ENCODE measurements around the gene PCBP4.
A peak's percentile ranks its signal among the peaks of the same experiment; 100 is the strongest.

The PCBP4 gene

DNA sequence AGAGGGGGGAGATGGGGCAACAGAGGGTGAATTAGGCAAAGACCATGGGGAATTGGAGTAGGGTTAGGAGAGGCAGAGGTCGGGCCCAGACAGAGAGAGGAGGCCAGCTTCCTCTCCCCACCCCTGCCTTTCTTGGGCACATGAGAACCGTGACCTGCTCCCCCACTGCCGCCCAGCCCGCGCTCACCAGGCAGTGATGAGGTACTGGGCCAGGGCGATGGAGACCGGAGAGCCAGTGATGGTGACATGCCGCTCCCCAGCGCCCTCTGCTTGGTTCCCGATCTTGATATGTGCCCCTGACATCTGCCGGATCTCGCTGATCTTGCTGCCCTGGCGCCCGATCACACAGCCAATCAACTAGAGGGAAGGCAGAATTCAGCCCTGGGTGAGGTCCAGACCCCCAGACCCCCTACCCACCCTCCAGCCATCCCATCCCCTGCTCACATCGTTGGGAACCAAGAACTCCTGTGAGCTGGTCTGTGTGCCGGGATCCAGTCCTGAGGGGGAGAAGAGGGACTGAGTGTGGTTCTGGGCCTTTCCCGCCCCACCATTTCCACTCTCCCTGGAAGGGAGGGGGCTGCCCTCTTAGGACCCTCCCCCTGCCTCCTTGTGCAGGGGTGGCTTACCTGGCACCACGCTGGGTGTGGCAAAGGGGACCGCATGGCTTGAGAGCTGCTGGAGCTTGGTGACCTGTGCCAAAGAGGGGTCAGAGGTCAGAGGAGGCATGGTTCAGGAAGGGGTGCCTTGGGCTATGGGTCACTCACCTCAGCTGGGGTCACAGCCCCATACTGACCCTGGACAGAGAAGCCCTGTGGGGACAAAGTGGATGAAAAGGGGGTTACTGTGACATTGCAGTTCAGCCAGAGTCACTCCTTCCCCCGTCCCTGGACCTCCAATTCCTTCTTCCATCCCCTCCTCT lies 8.4 kb downstream of the PCBP4 start:
- DNase-seq (ENCODE audit: low read depth), result no peak
- no peak overlapping the region for H3K4me3 ChIP-seq (ENCODE audit: low read length)
- TF ChIP-seq, protein P1, sequence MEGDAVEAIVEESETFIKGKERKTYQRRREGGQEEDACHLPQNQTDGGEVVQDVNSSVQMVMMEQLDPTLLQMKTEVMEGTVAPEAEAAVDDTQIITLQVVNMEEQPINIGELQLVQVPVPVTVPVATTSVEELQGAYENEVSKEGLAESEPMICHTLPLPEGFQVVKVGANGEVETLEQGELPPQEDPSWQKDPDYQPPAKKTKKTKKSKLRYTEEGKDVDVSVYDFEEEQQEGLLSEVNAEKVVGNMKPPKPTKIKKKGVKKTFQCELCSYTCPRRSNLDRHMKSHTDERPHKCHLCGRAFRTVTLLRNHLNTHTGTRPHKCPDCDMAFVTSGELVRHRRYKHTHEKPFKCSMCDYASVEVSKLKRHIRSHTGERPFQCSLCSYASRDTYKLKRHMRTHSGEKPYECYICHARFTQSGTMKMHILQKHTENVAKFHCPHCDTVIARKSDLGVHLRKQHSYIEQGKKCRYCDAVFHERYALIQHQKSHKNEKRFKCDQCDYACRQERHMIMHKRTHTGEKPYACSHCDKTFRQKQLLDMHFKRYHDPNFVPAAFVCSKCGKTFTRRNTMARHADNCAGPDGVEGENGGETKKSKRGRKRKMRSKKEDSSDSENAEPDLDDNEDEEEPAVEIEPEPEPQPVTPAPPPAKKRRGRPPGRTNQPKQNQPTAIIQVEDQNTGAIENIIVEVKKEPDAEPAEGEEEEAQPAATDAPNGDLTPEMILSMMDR (conservative IDR thresholded peaks at IDR 0.05; ENCODE audit: low read depth, low read length), result no peak

DNA sequence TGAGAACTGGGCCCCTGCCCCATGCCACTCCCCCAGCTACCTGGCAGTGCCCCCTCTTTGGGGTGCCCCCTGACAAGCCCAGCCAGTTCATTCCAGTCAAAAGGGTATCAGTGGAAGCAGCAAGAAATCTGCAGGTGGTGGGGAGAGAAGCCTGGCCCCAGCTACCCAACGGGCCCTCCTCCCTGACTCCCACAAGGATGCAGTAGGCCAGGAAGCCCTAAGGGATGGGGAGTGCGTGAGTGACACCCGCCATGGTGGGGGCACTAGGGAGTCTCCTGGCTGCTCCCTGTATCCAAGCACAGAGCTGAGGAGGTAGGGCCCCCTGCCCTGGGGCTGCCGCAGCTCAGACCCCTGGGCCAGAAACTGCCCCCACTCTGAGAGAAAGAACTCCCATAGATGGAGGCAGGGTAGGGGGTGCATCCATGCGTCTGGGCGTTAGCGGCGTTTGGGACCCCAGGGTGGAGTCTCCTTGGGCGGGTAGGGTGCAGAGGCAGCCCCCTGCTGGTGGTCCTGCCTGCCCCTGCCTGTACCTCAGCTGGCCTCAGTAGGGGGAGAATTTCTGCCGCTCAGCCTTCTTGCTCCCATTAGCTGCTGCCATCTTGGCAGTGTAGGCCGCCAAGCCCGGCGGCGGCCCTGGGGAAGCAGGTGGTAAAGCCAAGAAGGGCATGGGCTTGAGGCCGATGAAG lies 9.6 kb downstream of the PCBP4 start:
- no peak overlapping the region for H3K4me3 ChIP-seq (ENCODE audit: low read length)
- TF ChIP-seq, protein P1 (conservative IDR thresholded peaks at IDR 0.05; ENCODE audit: low read depth, low read length), result no peak
- no peak for DNase-seq (ENCODE audit: low read depth)

DNA sequence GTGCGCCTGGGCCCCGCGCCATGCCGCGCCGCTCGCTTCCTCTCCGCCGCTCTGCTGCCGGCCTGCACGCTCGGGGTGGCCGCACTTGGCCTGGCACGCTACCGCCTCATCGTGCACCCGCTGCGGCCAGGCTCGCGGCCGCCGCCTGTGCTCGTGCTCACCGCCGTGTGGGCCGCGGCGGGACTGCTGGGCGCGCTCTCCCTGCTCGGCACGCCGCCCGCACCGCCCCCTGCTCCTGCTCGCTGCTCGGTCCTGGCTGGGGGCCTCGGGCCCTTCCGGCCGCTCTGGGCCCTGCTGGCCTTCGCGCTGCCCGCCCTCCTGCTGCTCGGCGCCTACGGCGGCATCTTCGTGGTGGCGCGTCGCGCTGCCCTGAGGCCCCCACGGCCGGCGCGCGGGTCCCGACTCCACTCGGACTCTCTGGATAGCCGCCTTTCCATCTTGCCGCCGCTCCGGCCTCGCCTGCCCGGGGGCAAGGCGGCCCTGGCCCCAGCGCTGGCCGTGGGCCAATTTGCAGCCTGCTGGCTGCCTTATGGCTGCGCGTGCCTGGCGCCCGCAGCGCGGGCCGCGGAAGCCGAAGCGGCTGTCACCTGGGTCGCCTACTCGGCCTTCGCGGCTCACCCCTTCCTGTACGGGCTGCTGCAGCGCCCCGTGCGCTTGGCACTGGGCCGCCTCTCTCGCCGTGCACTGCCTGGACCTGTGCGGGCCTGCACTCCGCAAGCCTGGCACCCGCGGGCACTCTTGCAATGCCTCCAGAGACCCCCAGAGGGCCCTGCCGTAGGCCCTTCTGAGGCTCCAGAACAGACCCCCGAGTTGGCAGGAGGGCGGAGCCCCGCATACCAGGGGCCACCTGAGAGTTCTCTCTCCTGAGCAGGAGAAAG lies 11.1 kb downstream of the PCBP4 start:
- no peak overlapping the region for H3K4me3 ChIP-seq (ENCODE audit: low read length)
- DNase-seq (ENCODE audit: low read depth), result no peak
- TF ChIP-seq, protein P1 (conservative IDR thresholded peaks at IDR 0.05; ENCODE audit: low read depth, low read length), result peak; percentile 72

DNA sequence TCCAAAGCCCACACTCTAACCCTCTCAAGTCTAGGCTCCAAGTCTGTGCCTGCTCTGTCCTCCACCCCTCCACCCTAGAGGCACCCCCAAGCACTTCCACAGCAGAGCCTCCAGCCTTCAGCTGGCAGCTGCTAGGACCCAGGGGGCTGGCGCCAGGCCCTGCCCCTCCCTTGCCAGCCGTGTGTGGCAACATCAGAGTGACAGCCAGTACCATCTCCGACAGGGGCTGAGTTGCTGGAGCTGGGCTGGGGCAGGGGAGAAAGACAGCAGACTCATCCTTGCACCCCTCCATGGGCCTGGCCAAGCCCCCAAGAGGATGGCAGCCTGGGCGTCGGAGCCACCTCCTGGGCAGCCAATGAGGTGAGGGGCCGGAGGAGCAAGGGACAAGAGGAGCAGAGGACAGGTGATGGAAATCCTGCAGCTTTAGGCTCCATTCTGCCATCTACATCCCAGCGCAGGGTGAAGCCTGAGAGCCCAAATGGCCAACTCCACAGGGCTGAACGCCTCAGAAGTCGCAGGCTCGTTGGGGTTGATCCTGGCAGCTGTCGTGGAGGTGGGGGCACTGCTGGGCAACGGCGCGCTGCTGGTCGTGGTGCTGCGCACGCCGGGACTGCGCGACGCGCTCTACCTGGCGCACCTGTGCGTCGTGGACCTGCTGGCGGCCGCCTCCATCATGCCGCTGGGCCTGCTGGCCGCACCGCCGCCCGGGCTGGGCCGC lies 11.9 kb downstream of the PCBP4 start, which contains the start of gene GPR62:
Gene GPR62, plus strand, starts transcription at position 207 of the 718 bp plus-strand sequence. Its CDS starts 272 bp downstream, at position 479.
- TF ChIP-seq, protein P1 (conservative IDR thresholded peaks at IDR 0.05; ENCODE audit: low read depth, low read length), result no peak
- H3K4me3 ChIP-seq (ENCODE audit: low read length), result no peak within 1 kb of the TSS

DNA sequence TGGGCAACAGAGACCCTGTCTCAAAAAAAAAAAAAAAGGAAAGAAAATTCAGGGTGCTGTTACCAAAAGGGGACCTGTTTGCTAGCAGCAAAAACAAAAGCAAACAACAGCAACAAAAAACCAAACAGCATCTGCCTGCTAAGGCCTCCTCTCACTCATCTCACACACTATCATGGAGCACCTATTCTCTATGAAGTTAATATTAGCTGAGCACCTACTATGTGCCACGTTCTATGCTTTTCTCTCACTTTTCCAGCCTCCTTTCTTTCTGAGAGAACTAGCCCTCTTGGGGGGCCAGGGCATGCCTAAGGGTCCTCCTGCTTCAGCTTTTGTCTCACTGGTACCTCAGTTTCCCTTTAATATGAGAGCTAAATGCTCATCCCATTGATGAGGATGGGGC lies 12.5 kb downstream of the PCBP4 start:
- TF ChIP-seq, protein P1 (conservative IDR thresholded peaks at IDR 0.05; ENCODE audit: low read depth, low read length), result no peak
- DNase-seq (ENCODE audit: low read depth), result no peak
- H3K4me3 ChIP-seq (ENCODE audit: low read length), result no peak overlapping the region

More for the DNA sequence above, 11.9 kb downstream of the PCBP4 start, which contains the start of gene GPR62:
- DNase-seq (ENCODE audit: low read depth), result no peak

DNA sequence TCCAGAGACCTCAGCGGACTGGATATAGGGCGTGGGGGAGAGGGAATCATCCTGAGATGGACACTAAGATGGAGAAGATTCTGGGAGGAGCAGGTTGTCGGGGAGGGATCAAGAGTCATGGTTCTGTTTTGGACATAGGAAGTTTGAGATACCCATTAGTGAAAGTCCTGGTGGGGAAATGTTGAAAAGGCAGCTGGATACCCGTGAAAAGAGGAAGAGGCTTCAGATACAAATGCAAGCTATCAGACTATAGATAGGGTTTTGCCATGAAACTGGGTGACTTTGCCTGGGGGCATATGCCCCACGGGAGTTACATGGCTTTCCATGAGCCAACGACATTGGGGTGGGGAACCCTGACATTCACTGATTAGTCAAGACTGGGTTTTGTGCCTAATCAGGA lies 13.1 kb downstream of the PCBP4 start:
- no peak for DNase-seq (ENCODE audit: low read depth)
- TF ChIP-seq, protein P1 (conservative IDR thresholded peaks at IDR 0.05; ENCODE audit: low read depth, low read length), result no peak
- H3K4me3 ChIP-seq (ENCODE audit: low read length), result no peak overlapping the region
